ENCODE data around the gene C21orf91.
"Not testable (repeated sequence)": the region's sequence is repeated elsewhere in the genome, so short reads cannot be mapped to it uniquely, and the experiment has no call there.

C21orf91 gene

DNA sequence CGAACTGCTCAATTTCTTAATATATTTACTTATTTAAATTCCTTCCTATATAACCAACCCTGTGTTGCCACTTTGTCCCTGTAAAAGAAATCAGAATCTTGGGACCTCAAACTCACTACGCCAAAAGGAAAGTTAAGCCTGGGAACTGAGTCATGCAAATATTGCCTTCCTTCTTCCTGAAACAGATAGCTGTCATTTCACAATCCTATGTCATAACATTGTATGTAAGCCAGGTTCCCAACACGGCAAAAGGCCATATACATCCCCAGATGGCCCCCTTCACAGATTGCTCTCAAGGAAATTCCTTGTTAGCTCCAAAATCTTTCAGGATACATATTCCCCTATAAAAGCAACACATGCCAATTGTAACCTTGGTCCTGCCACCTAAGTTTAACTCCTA lies 39.7 kb downstream of the C21orf91 start:
- no peak overlapping the region for H3K27ac ChIP-seq (ENCODE audit: insufficient read depth, low read depth, low read length, poor library complexity, severe bottlenecking)
- no peak overlapping the region for H3K4me3 ChIP-seq (ENCODE audit: insufficient read depth, low read depth, low read length)
- H3K9me3 ChIP-seq (ENCODE audit: control insufficient read depth, low read length): no peaks in the 10 kb centered on the region
- 97 to 99% methylated on average over 3 of the region's 3 CpGs for WGBS, 2 experiments
- no peaks in the 10 kb centered on the region for H3K36me3 ChIP-seq (ENCODE audit: control insufficient read depth, insufficient read depth, low read length)
- no peaks in the 10 kb centered on the region for H3K27me3 ChIP-seq (ENCODE audit: control insufficient read depth, insufficient read depth, low read length, poor library complexity, severe bottlenecking)
- no peaks in the 10 kb centered on the region for H3K4me1 ChIP-seq (ENCODE audit: control insufficient read depth, insufficient read depth, low read length)

GRCh38 chr21:17777072-17777765 lies 41.9 kb downstream of the C21orf91 start:
- no peak overlapping the region for H3K4me3 ChIP-seq (ENCODE audit: insufficient read depth, low read depth, low read length)
- H3K27me3 ChIP-seq (ENCODE audit: control insufficient read depth, insufficient read depth, low read length, poor library complexity, severe bottlenecking): no peaks in the 10 kb centered on the region
- H3K9me3 ChIP-seq (ENCODE audit: control insufficient read depth, low read length): no peaks in the 10 kb centered on the region
- H3K4me1 ChIP-seq (ENCODE audit: control insufficient read depth, insufficient read depth, low read length): no peaks in the 10 kb centered on the region
- H3K27ac ChIP-seq (ENCODE audit: insufficient read depth, low read depth, low read length, poor library complexity, severe bottlenecking): no peak overlapping the region
- WGBS, 2 experiments: 77 to 83% methylated on average over 1 of the region's 1 CpG
- no peaks in the 10 kb centered on the region for H3K36me3 ChIP-seq (ENCODE audit: control insufficient read depth, insufficient read depth, low read length)

DNA sequence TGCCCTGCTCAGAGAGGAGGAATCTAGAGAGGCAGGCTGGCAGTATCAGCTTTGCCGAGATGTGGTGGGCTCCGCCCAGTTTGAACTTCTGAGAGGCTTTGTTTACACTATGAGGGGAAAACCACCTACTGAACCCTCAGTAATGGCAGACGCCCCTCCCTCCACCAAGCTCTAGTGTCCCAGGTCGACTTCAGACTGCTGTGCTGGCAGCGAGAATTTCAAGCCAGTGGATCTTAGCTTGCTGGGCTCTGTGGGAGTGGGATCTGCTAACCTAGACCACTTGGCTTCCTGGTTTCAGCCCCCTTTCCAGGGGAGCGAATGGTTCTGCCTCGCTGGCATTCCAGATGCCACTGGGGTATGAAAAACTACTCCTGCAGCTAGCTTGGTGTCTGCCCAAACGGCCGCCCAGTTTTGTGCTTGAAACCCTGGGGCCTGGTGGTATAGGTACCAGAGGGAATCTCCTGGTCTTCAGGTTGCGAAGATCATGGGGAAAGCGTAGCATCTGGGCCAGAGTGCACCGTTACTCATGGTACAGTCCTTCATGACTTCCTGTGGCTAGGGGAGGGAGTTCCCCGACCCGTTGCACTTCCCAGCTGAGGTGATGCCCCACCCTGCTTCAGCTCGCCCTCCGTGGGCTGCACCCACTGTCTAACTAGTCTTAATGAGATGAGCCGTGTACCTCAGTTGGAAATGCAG lies 43.6 kb downstream of the C21orf91 start:
- WGBS, 2 experiments: 90 to 91% methylated on average over 17 of the region's 17 CpGs
- no peaks in the 10 kb centered on the region for H3K27me3 ChIP-seq (ENCODE audit: control insufficient read depth, insufficient read depth, low read length, poor library complexity, severe bottlenecking)
- no peaks in the 10 kb centered on the region for H3K9me3 ChIP-seq (ENCODE audit: control insufficient read depth, low read length)

GRCh38 chr21:17775021-17775420 lies 44.1 kb downstream of the C21orf91 start:
- not testable (repeated sequence) for H3K4me3 ChIP-seq (ENCODE audit: insufficient read depth, low read depth, low read length); H3K36me3 ChIP-seq (ENCODE audit: control insufficient read depth, insufficient read depth, low read length); H3K27me3 ChIP-seq (ENCODE audit: control insufficient read depth, insufficient read depth, low read length, poor library complexity, severe bottlenecking); H3K4me1 ChIP-seq (ENCODE audit: control insufficient read depth, insufficient read depth, low read length); H3K9me3 ChIP-seq (ENCODE audit: control insufficient read depth, low read length); H3K27ac ChIP-seq (ENCODE audit: insufficient read depth, low read depth, low read length, poor library complexity, severe bottlenecking)
- WGBS, 2 experiments: 96% methylated on average over 7 of the region's 7 CpGs

More for the DNA sequence above, 43.6 kb downstream of the C21orf91 start:
- H3K36me3 ChIP-seq (ENCODE audit: control insufficient read depth, insufficient read depth, low read length): no peaks in the 10 kb centered on the region
- H3K4me3 ChIP-seq (ENCODE audit: insufficient read depth, low read depth, low read length): no peak overlapping the region
- H3K4me1 ChIP-seq (ENCODE audit: control insufficient read depth, insufficient read depth, low read length): no peaks in the 10 kb centered on the region
- no peak overlapping the region for H3K27ac ChIP-seq (ENCODE audit: insufficient read depth, low read depth, low read length, poor library complexity, severe bottlenecking)

DNA sequence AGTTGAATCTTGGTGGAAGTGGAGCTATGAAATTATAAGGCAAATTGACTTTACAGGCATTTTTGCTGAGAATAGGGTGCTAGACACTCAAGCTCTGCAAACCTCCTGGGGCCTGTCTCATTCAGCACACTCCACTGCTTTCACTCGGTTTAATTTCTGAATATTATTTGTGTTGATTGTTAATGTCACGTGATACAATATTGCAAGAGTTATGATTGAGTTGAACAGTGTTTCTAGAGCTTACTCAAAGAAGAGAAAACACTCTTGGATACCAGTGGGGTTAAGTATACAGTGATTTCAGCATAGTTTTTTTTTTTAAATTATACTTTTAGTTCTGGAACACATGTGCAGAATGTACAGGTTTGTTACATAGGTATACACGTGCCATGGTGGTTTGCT lies 49.7 kb downstream of the C21orf91 start:
- Histone ChIP-seq H3K27me3 (ENCODE audit: control insufficient read depth, insufficient read depth, low read length, poor library complexity, severe bottlenecking) (no peaks in the 10 kb centered on the region), H3K4me3 (ENCODE audit: insufficient read depth, low read depth, low read length) (no peak overlapping the region), H3K27ac (ENCODE audit: insufficient read depth, low read depth, low read length, poor library complexity, severe bottlenecking) (no peak overlapping the region), H3K9me3 (ENCODE audit: control insufficient read depth, low read length) (no peaks in the 10 kb centered on the region), H3K4me1 (ENCODE audit: control insufficient read depth, insufficient read depth, low read length) (no peaks in the 10 kb centered on the region), H3K36me3 (ENCODE audit: control insufficient read depth, insufficient read depth, low read length) (no peaks in the 10 kb centered on the region)
- 93 to 96% methylated on average over 3 of the region's 3 CpGs for WGBS, 2 experiments

DNA sequence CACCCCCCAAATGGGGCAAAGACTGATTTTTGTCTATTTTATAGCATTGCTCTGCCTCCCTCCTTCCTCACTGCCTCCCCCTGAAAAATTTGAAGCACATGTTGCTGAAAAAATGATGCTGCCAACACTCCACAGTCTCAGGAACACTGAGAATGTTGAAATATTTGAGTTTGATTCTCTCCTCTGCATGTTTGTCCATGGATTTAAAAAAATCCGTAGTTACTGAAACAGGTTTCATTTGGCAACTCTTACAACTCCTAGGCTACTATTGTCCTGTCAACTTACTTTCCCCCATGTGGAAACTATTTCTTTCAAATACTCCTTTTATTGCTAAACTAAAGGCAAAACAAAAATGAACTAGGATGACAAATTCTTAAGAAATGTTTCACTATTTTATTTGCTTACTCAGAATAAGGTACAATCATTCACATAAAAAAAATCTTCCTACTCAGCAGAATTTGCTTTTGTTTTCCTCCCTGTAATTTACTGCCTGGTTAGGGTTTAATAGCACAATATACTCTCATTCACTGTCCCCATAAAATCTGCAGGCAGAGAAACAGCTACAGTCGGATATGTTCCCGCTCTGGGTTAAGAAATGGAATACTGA lies 50.2 kb downstream of the C21orf91 start:
- Histone ChIP-seq H3K36me3 (ENCODE audit: control insufficient read depth, insufficient read depth, low read length) (no peaks in the 10 kb centered on the region), H3K27me3 (ENCODE audit: control insufficient read depth, insufficient read depth, low read length, poor library complexity, severe bottlenecking) (no peaks in the 10 kb centered on the region), H3K27ac (ENCODE audit: insufficient read depth, low read depth, low read length, poor library complexity, severe bottlenecking) (no peak overlapping the region), H3K4me3 (ENCODE audit: insufficient read depth, low read depth, low read length) (no peak overlapping the region), H3K9me3 (ENCODE audit: control insufficient read depth, low read length) (no peaks in the 10 kb centered on the region), H3K4me1 (ENCODE audit: control insufficient read depth, insufficient read depth, low read length) (no peaks in the 10 kb centered on the region)
- WGBS, 2 experiments: 94 to 96% methylated on average over 3 of the region's 3 CpGs

- H3K27ac ChIP-seq (ENCODE audit: insufficient read depth, low read depth, low read length, poor library complexity, severe bottlenecking): no peak overlapping the region
- no peaks in the 10 kb centered on the region for H3K4me1 ChIP-seq (ENCODE audit: control insufficient read depth, insufficient read depth, low read length)
- H3K4me3 ChIP-seq (ENCODE audit: insufficient read depth, low read depth, low read length): no peak overlapping the region
- no peaks in the 10 kb centered on the region for H3K27me3 ChIP-seq (ENCODE audit: control insufficient read depth, insufficient read depth, low read length, poor library complexity, severe bottlenecking)
- WGBS, 2 experiments: 93 to 97% methylated on average over 5 of the region's 5 CpGs
- H3K36me3 ChIP-seq (ENCODE audit: control insufficient read depth, insufficient read depth, low read length): no peaks in the 10 kb centered on the region
- H3K9me3 ChIP-seq (ENCODE audit: control insufficient read depth, low read length): no peaks in the 10 kb centered on the region
These were observed 53.9 kb downstream of the C21orf91 start for GRCh38 chr21:17765207-17765606.

DNA sequence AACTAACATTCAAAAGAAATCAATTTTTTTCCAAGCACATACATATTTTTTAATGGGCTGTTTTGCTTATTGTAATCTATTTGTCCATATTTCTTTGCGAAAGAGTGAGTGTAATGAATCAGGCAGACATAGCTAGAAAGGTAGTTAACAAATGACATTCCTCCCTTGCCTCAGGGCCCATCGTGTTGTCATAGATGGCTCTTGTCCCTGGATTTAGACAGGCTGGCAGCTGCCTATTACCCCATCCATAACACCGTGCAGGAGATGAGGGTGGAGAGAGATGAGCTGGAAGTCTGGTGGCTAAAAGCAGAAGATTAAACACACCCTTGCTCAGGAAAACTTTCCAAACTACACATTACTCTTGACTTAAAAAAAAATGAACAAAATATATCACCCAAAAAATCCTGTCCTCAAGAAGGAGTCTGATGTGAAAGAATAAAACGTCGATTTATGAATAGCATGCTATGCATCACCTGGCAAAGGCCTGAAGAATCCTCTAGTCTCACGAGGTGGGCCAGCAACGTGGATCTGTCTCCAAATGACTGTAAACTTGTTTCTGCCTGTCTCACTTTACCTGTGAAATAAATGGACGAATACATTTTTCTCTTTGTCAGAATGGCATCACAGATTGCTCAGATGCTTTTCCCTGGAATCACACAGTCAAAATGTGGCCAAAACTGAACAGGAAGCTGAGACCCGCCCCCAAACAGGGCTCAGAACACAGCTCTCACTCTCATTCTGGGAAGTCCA lies 55.7 kb downstream of the C21orf91 start:
- H3K4me1 ChIP-seq (ENCODE audit: control insufficient read depth, insufficient read depth, low read length): no peaks in the 10 kb centered on the region
- H3K36me3 ChIP-seq (ENCODE audit: control insufficient read depth, insufficient read depth, low read length): no peaks in the 10 kb centered on the region
- no peaks in the 10 kb centered on the region for H3K9me3 ChIP-seq (ENCODE audit: control insufficient read depth, low read length)
- no peak overlapping the region for H3K4me3 ChIP-seq (ENCODE audit: insufficient read depth, low read depth, low read length)
- WGBS, 2 experiments: 92 to 94% methylated on average over 9 of the region's 9 CpGs
- no peak overlapping the region for H3K27ac ChIP-seq (ENCODE audit: insufficient read depth, low read depth, low read length, poor library complexity, severe bottlenecking)
- H3K27me3 ChIP-seq (ENCODE audit: control insufficient read depth, insufficient read depth, low read length, poor library complexity, severe bottlenecking): no peaks in the 10 kb centered on the region

DNA sequence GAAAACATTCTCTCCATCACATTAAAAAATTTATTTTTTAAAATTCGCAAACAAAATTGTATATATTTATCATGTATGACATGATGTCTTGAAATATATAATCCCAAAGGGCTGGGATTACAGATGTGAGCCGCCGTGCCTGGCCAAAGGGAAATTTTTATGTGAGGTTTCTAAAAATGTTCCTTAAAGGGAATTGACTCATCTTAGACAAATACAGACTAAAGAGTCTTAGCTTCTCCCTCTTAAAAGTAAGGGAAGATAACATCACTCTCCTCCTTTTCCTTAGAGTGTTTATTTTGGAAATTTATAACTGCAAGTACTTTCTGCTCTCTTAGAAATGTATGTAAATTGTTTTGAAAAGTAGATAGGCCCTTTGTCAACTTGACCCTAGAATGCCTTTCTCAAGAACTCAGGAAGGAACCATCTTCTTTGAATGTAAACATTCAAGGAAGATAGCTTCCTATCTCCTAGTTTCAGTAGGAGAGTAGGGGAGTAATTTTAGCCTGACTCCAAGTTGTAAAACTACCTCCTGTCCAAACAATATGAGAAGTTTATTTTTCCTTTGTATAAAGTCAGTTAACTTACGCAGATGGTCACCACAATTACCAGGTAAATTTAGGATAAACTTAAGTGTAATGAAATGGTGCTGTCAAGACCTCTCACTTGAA lies 59.5 kb downstream of the C21orf91 start:
- H3K4me1 ChIP-seq (ENCODE audit: control insufficient read depth, insufficient read depth, low read length): no peaks in the 10 kb centered on the region
- whole genome bisulfite sequencing, 2 experiments: 91 to 100% methylated on average over 3 to 4 of the region's 4 CpGs
- no peaks in the 10 kb centered on the region for H3K36me3 ChIP-seq (ENCODE audit: control insufficient read depth, insufficient read depth, low read length)
- H3K27ac ChIP-seq (ENCODE audit: insufficient read depth, low read depth, low read length, poor library complexity, severe bottlenecking): no peak overlapping the region
- H3K4me3 ChIP-seq (ENCODE audit: insufficient read depth, low read depth, low read length): no peak overlapping the region
- H3K9me3 ChIP-seq (ENCODE audit: control insufficient read depth, low read length): no peaks in the 10 kb centered on the region
- no peaks in the 10 kb centered on the region for H3K27me3 ChIP-seq (ENCODE audit: control insufficient read depth, insufficient read depth, low read length, poor library complexity, severe bottlenecking)
